HG03097 (cell line): ENCODE results near the gene C8G.

ENCODE experiments used
- ATAC-seq: cut with Tn5 transposase; IDR thresholded peaks from one replicate; pipeline ENCODE4 v1.9.1; 2021; ENCODE audit not compliant: unreplicated experiment, low FRiP score

C8G gene

GRCh38 chr9:136952876-136953770 lies 8.1 kb downstream of the C8G start:
- ATAC-seq: no peak

- ATAC-seq: no peak
Measured at GRCh38 chr9:136953771-136954269, 8.8 kb downstream of the C8G start.

GRCh38 chr9:136954270-136955083 lies 9.4 kb downstream of the C8G start:
- no peak for ATAC-seq

- no peak for ATAC-seq
Measured at GRCh38 chr9:136955202-136955942, 10.3 kb downstream of the C8G start.

- ATAC-seq: no peak
Measured at GRCh38 chr9:136955943-136956335, 10.9 kb downstream of the C8G start.

GRCh38 chr9:136956604-136957003 lies 11.6 kb downstream of the C8G start:
- ATAC-seq: no peak

- no peak for ATAC-seq
Measured at GRCh38 chr9:136957461-136957860, 12.4 kb downstream of the C8G start.

GRCh38 chr9:136957901-136958300 lies 12.9 kb downstream of the C8G start:
- no peak for ATAC-seq

GRCh38 chr9:136958473-136958872 lies 13.4 kb downstream of the C8G start:
- ATAC-seq: no peak

- no peak for ATAC-seq
Measured at GRCh38 chr9:136958898-136959850, 14.1 kb downstream of the C8G start.

- no peak for ATAC-seq
Measured at GRCh38 chr9:136960212-136960937, 15.3 kb downstream of the C8G start.

- no peak for ATAC-seq
Measured at GRCh38 chr9:136960938-136961275, 15.9 kb downstream of the C8G start.

- ATAC-seq: no peak
Measured at GRCh38 chr9:136961279-136962065, 16.4 kb downstream of the C8G start.

- no peak for ATAC-seq
Measured at GRCh38 chr9:136962163-136962562, 17.1 kb downstream of the C8G start.

- no peak for ATAC-seq
Measured at GRCh38 chr9:136962701-136963248, 17.7 kb downstream of the C8G start.

GRCh38 chr9:136963341-136963740 lies 18.3 kb downstream of the C8G start:
- ATAC-seq: no peak

- no peak for ATAC-seq
Measured at GRCh38 chr9:136963751-136964150, 18.7 kb downstream of the C8G start.

- ATAC-seq: no peak
Measured at GRCh38 chr9:136964171-136964689, 19.2 kb downstream of the C8G start.
